Endometrial microvascular endothelial cells (primary cell): ENCODE results near the gene POLR2A. TPM values are rescaled to one million over a fixed set of nuclear protein-coding genes. Genes with fewer than 3 reads are reported as not detected.
"Not testable (repeated sequence)": the region's sequence is repeated elsewhere in the genome, so short reads cannot be mapped to it uniquely, and the experiment has no call there.

ENCODE experiments used
- in situ Hi-C: cut with HindIII; loops from 2 replicates; pipeline ENCODE4 v1.10.0; 2017; ENCODE audit warnings: low sequenced_read_pairs, low pct_unique_long_range_greater_than_20kb; ENCODE audit errors: inconsistent ontology term
- total RNA-seq: library from RNA; depleted of rRNA; stranded (reverse); fragments of >200 nt; gene quantifications from one replicate; pipeline ENCODE4 v1.2.3, GENCODE V29; 2015; ENCODE audit errors: inconsistent ontology term

The POLR2A gene
- total RNA-seq, 1 donor from 2014 or later: 40.6 TPM

- in situ Hi-C loops: no loop called here
Observed at GRCh38 chr17:7475764-7476422, 8.3 kb upstream of the POLR2A start.

GRCh38 chr17:7476494-7476893 lies 7.7 kb upstream of the POLR2A start:
- in situ Hi-C loops: no loop called here

GRCh38 chr17:7476951-7477350 lies 7.2 kb upstream of the POLR2A start:
- in situ Hi-C loops: no loop called here

DNA sequence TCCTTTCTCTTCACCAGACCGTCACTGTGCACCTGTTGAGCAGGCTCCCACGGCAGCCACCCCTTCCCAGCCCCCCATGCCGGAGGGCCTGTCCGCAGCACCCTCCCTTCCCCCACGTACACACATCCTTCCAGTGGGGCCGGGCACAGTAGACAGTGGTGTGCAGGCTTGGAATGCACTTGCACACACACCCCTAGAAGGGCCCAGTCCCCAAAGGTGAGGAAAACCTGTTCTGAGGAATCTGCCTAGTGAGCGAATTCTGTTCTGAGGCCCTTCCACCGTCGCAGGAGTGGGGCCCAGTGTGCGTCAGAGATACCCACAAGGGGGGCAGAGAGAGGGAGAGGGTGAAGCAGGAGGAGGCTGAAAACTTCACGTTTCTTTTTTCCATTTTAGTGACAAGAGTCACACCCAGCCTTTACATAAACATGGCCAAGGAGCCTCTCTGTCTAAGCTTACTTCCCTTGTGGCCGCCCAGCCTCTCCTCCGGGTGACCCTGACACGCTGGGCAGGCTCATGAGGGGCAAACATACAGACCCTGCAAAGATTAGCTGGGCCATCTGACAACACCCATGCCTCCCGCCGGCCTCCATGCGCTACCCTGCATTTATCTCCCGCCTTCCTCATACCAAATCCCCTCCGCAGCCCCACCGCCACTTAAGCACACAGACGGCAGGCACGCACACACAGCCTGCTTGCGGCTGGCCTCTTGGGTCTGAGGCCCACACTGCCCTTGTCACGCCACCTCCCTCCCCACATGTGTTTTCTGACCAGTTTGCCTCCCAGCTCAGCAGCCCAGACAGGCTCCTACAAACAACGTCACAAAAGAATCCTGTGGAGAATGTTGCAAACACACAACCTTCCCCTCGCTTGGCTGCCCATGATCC lies 6.5 kb upstream of the POLR2A start:
- in situ Hi-C loops: no loop called here

GRCh38 chr17:7478276-7479212 lies 5.6 kb upstream of the POLR2A start:
- in situ Hi-C loops: no loop called here

DNA sequence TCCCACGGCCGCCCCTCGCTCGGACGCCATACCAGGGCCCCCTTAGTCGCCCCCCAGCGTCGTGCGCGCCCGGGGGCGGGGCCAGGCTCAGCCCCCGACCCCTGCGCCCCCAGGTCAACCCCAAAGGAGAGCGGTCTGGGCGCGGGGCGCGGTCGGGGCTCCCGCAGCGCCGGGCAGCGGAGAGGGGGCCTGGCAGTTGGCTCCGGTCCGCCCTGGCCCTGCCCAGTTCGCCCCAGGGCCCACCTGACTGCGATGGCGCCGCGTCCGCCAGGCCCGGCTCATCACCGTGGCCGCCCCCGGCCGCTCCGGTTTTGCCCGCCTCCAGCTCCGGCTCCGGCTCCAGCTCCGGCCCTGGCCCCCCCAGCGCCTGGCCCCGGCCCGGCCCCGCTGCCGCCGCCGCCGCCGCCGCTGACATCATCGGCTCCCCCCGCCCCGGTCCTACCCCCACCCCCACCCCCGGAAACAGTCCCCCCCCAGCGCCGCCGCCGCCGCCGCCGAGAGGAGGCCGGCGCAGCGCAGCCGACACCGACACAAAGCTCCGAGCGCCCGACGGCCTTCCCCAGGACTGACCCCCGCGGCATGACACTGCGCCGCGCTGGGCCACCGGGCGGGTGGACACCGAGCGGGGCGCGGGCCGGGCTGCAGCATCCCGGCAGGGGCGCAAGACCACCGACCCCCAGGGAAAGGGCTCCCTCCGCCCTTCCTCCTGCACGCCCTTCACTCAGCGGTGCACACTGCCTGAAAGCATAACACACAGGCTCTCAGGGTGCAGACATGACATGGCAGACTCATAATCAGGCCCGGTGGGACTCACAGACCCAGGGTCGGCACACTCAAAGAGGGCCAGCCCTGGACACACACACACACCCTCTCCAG lies 4.7 kb upstream of the POLR2A start, which contains the start of gene ZBTB4:
Gene ZBTB4, minus strand, starts transcription at position 419 of the 876 bp plus-strand sequence. CDS start 12,830 bp downstream, outside the sequence.
- in situ Hi-C loops: no loop called here

DNA sequence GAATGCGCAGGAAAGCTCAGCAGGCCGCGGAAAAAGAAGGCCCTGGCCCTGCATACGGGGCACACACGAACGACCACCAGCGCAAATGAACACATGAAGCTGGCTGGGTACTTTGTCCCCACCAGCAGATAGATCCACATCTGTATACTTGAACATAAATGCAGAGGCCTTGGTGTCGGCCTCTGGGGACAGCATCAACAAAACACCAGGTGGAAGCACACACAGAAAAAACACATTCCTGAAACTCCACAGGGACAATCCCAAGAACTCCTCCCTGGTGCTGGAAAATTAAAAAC lies 4.1 kb upstream of the POLR2A start:
- in situ Hi-C loops: no loop called here

- in situ Hi-C loops: not testable (repeated sequence)
Observed at GRCh38 chr17:7481275-7481674, 2.9 kb upstream of the POLR2A start, which contains the start of gene SLC35G6. Gene SLC35G6, plus strand, starts transcription at chr17:7481446. Its CDS starts 71 bp downstream, at chr17:7481517.

- in situ Hi-C loops: not testable (repeated sequence)
Observed at GRCh38 chr17:7481842-7482741, 2.1 kb upstream of the POLR2A start.

- in situ Hi-C loops: not testable (repeated sequence)
Observed at GRCh38 chr17:7482742-7483088, 1.5 kb upstream of the POLR2A start.

DNA sequence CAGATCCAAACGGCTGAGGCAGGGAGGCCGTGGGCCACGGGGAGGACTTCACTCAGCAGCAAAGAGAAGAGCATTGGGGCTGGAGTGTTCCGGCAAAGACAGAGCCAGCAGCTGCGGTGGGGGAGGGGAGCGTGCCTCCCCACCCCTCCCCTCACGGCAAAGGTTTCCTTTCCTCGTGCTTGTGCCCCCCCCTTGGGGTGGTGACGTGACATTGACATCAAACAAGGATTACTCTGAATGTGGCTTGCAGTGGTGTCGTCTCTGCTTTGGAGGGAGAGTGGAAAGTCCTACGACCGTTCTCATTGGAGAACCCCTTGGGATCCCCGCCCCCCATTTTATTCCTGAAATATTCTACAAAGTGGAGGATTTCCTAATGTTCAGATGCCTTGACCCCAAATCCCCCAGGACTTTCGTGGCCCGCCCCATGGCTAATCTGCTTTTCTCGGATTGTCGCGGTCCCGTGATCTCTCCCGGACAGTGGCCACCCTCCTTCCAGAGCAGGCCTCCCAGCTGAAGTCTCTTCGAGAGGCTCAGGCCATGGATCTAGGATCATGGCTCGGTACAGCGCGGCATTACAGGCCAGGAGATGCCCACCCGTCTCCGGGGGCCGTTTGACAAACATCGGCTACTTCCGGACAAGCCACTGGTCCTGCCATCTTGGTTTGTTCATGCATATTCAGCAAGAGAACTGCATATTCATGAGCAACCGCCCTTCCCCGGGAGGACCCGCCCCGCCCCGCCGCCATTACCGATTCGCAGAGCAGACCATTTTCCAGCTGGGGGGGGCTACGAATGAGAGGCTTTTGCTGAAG lies 705 bp upstream of the POLR2A start:
- in situ Hi-C loops: no loop called here

DNA sequence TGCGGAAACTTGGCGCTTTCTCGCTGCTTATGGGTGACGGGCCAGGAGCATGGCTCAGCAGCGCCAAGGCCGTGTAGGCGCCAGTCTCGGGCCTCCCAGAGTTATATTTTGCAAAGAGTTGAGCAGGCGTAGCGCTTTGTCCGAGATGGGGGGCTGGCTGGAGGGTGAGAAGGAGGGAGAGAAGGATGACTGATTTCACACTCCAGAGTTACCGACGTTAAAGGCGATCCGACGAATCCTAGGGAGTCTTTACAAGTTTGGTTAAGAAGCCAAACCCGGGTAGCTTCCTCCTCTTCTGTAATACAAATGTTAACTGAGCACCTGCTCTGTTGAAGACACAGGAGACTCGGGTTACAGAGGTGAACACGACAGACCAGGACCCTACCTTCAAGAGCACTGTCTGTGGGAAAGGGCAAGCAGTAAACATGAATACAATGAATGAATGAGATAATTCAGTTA lies 782 bp downstream of the POLR2A start:
- in situ Hi-C loops: no loop called here

GRCh38 chr17:7486181-7486580 lies 2.0 kb downstream of the POLR2A start:
- in situ Hi-C loops: no loop called here

DNA sequence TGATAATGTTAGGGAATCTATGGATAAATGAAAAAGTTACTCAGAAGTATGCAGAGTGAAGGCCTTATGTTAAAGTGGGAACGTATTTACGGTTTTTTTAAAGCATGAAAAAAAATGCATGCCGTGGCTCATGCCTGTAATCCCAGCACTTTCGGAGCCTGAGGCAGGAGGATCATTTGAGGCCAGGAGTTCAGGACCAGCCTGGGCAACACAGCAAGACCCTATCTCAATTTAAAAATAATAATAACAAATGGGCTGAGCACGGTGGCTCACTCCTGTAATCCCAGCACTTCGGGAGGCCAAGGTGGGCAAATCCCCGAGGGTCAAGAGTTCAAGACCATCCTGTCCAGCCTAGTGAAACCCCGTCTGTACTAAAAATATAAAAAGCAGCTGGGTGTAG lies 6.0 kb downstream of the POLR2A start:
- in situ Hi-C loops: no loop called here

DNA sequence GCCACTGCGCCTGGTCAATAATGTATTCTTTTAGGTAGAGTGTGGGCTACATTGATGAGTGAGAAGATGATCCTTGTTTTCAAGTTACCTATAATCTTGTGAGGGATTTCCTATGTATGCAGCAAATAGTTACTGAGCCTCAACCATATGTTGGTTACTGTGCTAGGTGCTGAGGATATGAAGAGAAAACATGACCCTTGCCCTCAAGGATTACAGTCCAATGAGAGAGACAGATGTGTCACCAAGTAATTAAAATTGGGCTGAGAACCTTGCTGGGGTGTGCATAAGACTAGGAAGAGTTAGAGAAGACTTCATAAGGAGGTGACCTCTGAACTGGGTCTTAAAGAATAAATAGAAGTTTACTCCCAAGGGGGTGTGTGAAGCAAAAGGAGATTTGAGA lies 7.4 kb downstream of the POLR2A start:
- in situ Hi-C loops: no loop called here

- in situ Hi-C loops: no loop called here
Observed at GRCh38 chr17:7493941-7494340, 9.8 kb downstream of the POLR2A start.
